HG03039 (cell line): Measurements from ENCODE around the gene SPEN.
"Not testable (repeated sequence)": the region's sequence is repeated elsewhere in the genome, so short reads cannot be mapped to it uniquely, and the experiment has no call there.

Source experiments
- ATAC-seq: cut with Tn5 transposase; IDR thresholded peaks from one replicate; pipeline ENCODE4 v1.9.1; 2021; ENCODE audit warnings: mild to moderate bottlenecking, moderate library complexity; ENCODE audit not compliant: unreplicated experiment

Gene SPEN

GRCh38 chr1:15833069-15833679 lies 14.3 kb upstream of the SPEN start:
- ATAC-seq = no peak

- no peak for ATAC-seq
Observed at GRCh38 chr1:15833842-15834405, 13.6 kb upstream of the SPEN start.

- peak; percentile 37 for ATAC-seq
Observed at GRCh38 chr1:15834406-15835204, 12.9 kb upstream of the SPEN start.

GRCh38 chr1:15835205-15835740 lies 12.2 kb upstream of the SPEN start:
- ATAC-seq = peak; percentile 14

- peak; percentile 46 for ATAC-seq
Observed at GRCh38 chr1:15835741-15836510, 11.6 kb upstream of the SPEN start.

- ATAC-seq = not testable (repeated sequence)
Observed at GRCh38 chr1:15836511-15836771, 11.1 kb upstream of the SPEN start.

- ATAC-seq = no peak
Observed at GRCh38 chr1:15836772-15837669, 10.5 kb upstream of the SPEN start.

GRCh38 chr1:15837931-15838330 lies 9.6 kb upstream of the SPEN start:
- ATAC-seq = no peak

- no peak for ATAC-seq
Observed at GRCh38 chr1:15838721-15839120, 8.8 kb upstream of the SPEN start.

- ATAC-seq = no peak
Observed at GRCh38 chr1:15843826-15844572, 3.5 kb upstream of the SPEN start.

GRCh38 chr1:15846056-15846455 lies 1.5 kb upstream of the SPEN start:
- not testable (repeated sequence) for ATAC-seq

- ATAC-seq = no peak
Observed at GRCh38 chr1:15847893-15848142, 311 bp downstream of the SPEN start.

- ATAC-seq = peak; percentile 7
Observed at GRCh38 chr1:15848143-15848928, 829 bp downstream of the SPEN start.

GRCh38 chr1:15848929-15849774 lies 1.6 kb downstream of the SPEN start:
- no peak for ATAC-seq

- no peak for ATAC-seq
Observed at GRCh38 chr1:15849775-15850324, 2.3 kb downstream of the SPEN start.

GRCh38 chr1:15850471-15851001 lies 3.0 kb downstream of the SPEN start:
- ATAC-seq = no peak

GRCh38 chr1:15851210-15852035 lies 3.9 kb downstream of the SPEN start:
- ATAC-seq = no peak
